Vagina (tissue), 2 donors: ENCODE data around the gene CYP46A1.

Experiments
- POLR2A ChIP-seq, 2 donors: fragments of 450-650 bp; IDR thresholded peaks; one replicate each; pipeline ENCODE4 v1.6.1; 2017; ENCODE audit warnings: antibody characterized with exemption in 2 of 2, mild to moderate bottlenecking in 2 of 2, moderate library complexity in 2 of 2
- TF ChIP-seq, protein P1 (sequence below), 3 experiments: fragments of 450-650 bp in 2 of 3; fragments of 200-600 bp in 1 of 3; sonication (generic) in 1 of 3; IDR thresholded peaks; one replicate each; pipeline ENCODE4 v1.5.1; 2017 to 2019; ENCODE audit warnings: antibody characterized with exemption in 3 of 3, mild to moderate bottlenecking in 2 of 3, moderate library complexity in 2 of 3

DNA sequence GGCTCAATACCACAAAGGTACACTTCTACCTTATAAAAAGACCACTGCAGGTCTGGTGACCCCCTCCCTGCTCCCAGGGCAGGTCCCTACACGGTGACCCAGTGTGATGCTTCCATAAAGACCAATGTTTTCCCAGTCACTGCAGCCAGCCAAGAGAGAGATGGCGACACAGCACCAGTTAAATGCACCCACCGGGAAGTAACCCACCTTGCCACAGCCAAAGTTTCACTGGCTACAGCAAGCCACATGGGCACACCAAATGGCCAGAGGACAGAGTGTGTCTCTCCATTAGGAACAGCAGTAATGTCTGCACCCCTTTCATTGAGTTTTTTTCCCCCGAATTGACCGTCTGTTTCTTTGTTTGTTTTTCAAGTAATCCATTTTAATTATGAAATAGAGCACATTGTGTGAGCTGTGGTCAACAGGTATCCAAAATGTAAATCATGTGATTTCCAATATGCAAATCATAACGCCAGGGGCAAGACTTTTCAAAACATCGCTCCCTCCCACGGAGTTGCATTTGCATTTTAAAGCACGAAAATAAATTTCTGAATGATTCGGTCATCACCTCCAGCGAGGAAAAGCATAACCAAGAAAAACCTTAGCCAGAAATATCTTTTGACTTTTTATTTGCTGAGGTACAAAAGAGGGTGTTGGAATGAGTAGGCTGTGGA lies 60.2 kb downstream of the CYP46A1 start:
- TF ChIP-seq POLR2A (IDR thresholded peaks at IDR 0.05), result no peak
- TF ChIP-seq, protein P1, sequence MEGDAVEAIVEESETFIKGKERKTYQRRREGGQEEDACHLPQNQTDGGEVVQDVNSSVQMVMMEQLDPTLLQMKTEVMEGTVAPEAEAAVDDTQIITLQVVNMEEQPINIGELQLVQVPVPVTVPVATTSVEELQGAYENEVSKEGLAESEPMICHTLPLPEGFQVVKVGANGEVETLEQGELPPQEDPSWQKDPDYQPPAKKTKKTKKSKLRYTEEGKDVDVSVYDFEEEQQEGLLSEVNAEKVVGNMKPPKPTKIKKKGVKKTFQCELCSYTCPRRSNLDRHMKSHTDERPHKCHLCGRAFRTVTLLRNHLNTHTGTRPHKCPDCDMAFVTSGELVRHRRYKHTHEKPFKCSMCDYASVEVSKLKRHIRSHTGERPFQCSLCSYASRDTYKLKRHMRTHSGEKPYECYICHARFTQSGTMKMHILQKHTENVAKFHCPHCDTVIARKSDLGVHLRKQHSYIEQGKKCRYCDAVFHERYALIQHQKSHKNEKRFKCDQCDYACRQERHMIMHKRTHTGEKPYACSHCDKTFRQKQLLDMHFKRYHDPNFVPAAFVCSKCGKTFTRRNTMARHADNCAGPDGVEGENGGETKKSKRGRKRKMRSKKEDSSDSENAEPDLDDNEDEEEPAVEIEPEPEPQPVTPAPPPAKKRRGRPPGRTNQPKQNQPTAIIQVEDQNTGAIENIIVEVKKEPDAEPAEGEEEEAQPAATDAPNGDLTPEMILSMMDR (IDR thresholded peaks at IDR 0.05), result no peak
